Stimulated activated CD8-positive, alpha-beta memory T cell treated with anti-CD3 and anti-CD28 coated beads, Interleukin-7, amount 100 ng/mL, for 4 hours (primary cell): ENCODE measurements around the gene HJURP.
"Not testable (repeated sequence)": the region's sequence is repeated elsewhere in the genome, so short reads cannot be mapped to it uniquely, and the experiment has no call there.

Source experiments
- DNase-seq, 2 donors: peaks; one replicate each; pipeline ENCODE4 v3.0.0-alpha.2; 2020; ENCODE audit warnings: low read depth in 2 of 2

The HJURP gene

GRCh38 chr2:233854241-233854981 is at the start of gene HJURP:
TSS of gene HJURP (minus strand) at chr2:233854535. CDS start at chr2:233854500, 35 bp downstream.
- DNase-seq, result peak; percentile 78 to 81

GRCh38 chr2:233901884-233902283 is 47.5 kb upstream of the HJURP start:
- no peak for DNase-seq

GRCh38 chr2:233901367-233901766 is 47.0 kb upstream of the HJURP start:
- no peak for DNase-seq

- not testable (repeated sequence) for DNase-seq
Observed at GRCh38 chr2:233896253-233896652, 41.9 kb upstream of the HJURP start.

- no peak for DNase-seq
Observed at GRCh38 chr2:233892793-233893192, 38.5 kb upstream of the HJURP start.

- no peak for DNase-seq
Observed at GRCh38 chr2:233882353-233882752, 28.0 kb upstream of the HJURP start.

- not testable (repeated sequence) for DNase-seq
Observed at GRCh38 chr2:233872125-233872524, 17.8 kb upstream of the HJURP start.

- DNase-seq, result no peak
Observed at GRCh38 chr2:233871432-233871831, 17.1 kb upstream of the HJURP start.

GRCh38 chr2:233867993-233868532 is 13.7 kb upstream of the HJURP start, which contains the start of gene MSL3B:
TSS of gene MSL3B (minus strand) at chr2:233868386.
- peak in 1 of 2 donors; percentile 50 for DNase-seq

GRCh38 chr2:233866479-233866878 is 12.1 kb upstream of the HJURP start:
- DNase-seq, result no peak

- DNase-seq, result no peak
Observed at GRCh38 chr2:233865838-233866237, 11.5 kb upstream of the HJURP start.

GRCh38 chr2:233862261-233862768 is 8.0 kb upstream of the HJURP start:
- no peak for DNase-seq

GRCh38 chr2:233858331-233858730 is 4.0 kb upstream of the HJURP start:
- no peak for DNase-seq

GRCh38 chr2:233857511-233858141 is 3.3 kb upstream of the HJURP start:
- peak in 1 of 2 donors; percentile 27 for DNase-seq

GRCh38 chr2:233856184-233856583 is 1.8 kb upstream of the HJURP start:
- no peak for DNase-seq

- DNase-seq, result no peak
Observed at GRCh38 chr2:233855345-233855744, 1.0 kb upstream of the HJURP start.

GRCh38 chr2:233853883-233854240 is 473 bp downstream of the HJURP start:
- DNase-seq, result no peak

- DNase-seq, result no peak
Observed at GRCh38 chr2:233853353-233853752, 982 bp downstream of the HJURP start.

GRCh38 chr2:233852056-233852455 is 2.3 kb downstream of the HJURP start:
- DNase-seq, result no peak

GRCh38 chr2:233851169-233851568 is 3.2 kb downstream of the HJURP start:
- no peak for DNase-seq

GRCh38 chr2:233850745-233851144 is 3.6 kb downstream of the HJURP start:
- DNase-seq, result no peak

GRCh38 chr2:233849607-233850271 is 4.6 kb downstream of the HJURP start:
- DNase-seq, result no peak
